Progenitor cell of endocrine pancreas (in vitro differentiated cells): Measurements from ENCODE around the gene RAB7A. TPM values are rescaled to one million over a fixed set of nuclear protein-coding genes. Genes with fewer than 3 reads are reported as not detected.
"Not testable (repeated sequence)": the region's sequence is repeated elsewhere in the genome, so short reads cannot be mapped to it uniquely, and the experiment has no call there.

Experiments used
- DNase-seq: peaks from one replicate; pipeline ENCODE4 v3.0.0; 2021; ENCODE audit warnings: low spot score; ENCODE audit not compliant: unreplicated experiment
- H3K27ac Mint-ChIP-seq: 2 replicates; pipeline ENCODE4 v1.8.0; 2021; ENCODE audit warnings: mild to moderate bottlenecking, moderate library complexity, mixed read lengths
- H3K27me3 Mint-ChIP-seq: 2 replicates; pipeline ENCODE4 v1.8.0; 2021; ENCODE audit warnings: mixed read lengths
- H3K36me3 Mint-ChIP-seq: 2 replicates; pipeline ENCODE4 v1.8.0; 2022; ENCODE audit warnings: mixed read lengths; ENCODE audit not compliant: insufficient read depth
- H3K4me1 Mint-ChIP-seq: 2 replicates; pipeline ENCODE4 v1.8.0; 2021; ENCODE audit warnings: low read depth, mixed read lengths
- H3K4me3 Mint-ChIP-seq: 2 replicates; pipeline ENCODE4 v1.8.0; 2021; ENCODE audit warnings: low read depth, mild to moderate bottlenecking, moderate library complexity, mixed read lengths
- H3K9me3 Mint-ChIP-seq: 2 replicates; pipeline ENCODE4 v1.8.0; 2021; ENCODE audit warnings: low read depth, mixed read lengths
- CTCF ChIP-seq: fragments of 200-600 bp; sonication (generic); IDR thresholded peaks from one replicate; pipeline ENCODE4 v1.5.0; 2021; ENCODE audit warnings: antibody characterized with exemption, mild to moderate bottlenecking; ENCODE audit not compliant: unreplicated experiment
- total RNA-seq: library from RNA; stranded (reverse); gene quantifications from 2 replicates; pipeline ENCODE4 v1.2.1, GENCODE V29; 2021

RAB7A gene
- total RNA-seq, 1 donor from 2014 or later: 130 TPM

- Mint-ChIP-seq H3K36me3 (no peaks in the 10 kb centered on the region), H3K4me3 (peak overlapping the region; percentile 85), H3K27ac (peak overlapping the region; percentile 93), H3K27me3 (no peaks in the 10 kb centered on the region), H3K9me3 (no peaks in the 10 kb centered on the region), H3K4me1 (peaks cover 37% of the 10 kb centered on the region)
- no peak for TF ChIP-seq CTCF
- DNase-seq: no peak
Observed at GRCh38 chr3:128727485-128727884, 1.5 kb downstream of the RAB7A start.

- Mint-ChIP-seq H3K27ac (peak overlapping the region; percentile 93), H3K4me3 (peak overlapping the region; percentile 85), H3K36me3 (no peaks in the 10 kb centered on the region), H3K27me3 (no peaks in the 10 kb centered on the region), H3K4me1 (peaks cover 40% of the 10 kb centered on the region), H3K9me3 (no peaks in the 10 kb centered on the region)
- DNase-seq: no peak
- TF ChIP-seq CTCF: no peak
Observed at GRCh38 chr3:128727996-128728395, 2.0 kb downstream of the RAB7A start.

GRCh38 chr3:128728521-128728920 lies 2.5 kb downstream of the RAB7A start:
- not testable (repeated sequence) for H3K27me3 Mint-ChIP-seq, H3K36me3 Mint-ChIP-seq, H3K9me3 Mint-ChIP-seq, DNase-seq
- peaks cover 43% of the 10 kb centered on the region for H3K4me1 Mint-ChIP-seq
- peak overlapping the region; percentile 85 for H3K4me3 Mint-ChIP-seq
- H3K27ac Mint-ChIP-seq: peak overlapping the region; percentile 35

GRCh38 chr3:128730471-128730870 lies 4.5 kb downstream of the RAB7A start:
- no peaks in the 10 kb centered on the region for H3K36me3 Mint-ChIP-seq
- H3K4me1 Mint-ChIP-seq: peaks cover 51% of the 10 kb centered on the region
- DNase-seq: no peak
- H3K4me3 Mint-ChIP-seq: no peak overlapping the region
- no peak for TF ChIP-seq CTCF
- no peaks in the 10 kb centered on the region for H3K27me3 Mint-ChIP-seq
- H3K9me3 Mint-ChIP-seq: no peaks in the 10 kb centered on the region
- peak overlapping the region; percentile 54 for H3K27ac Mint-ChIP-seq

- Mint-ChIP-seq H3K9me3 (no peaks in the 10 kb centered on the region), H3K27me3 (no peaks in the 10 kb centered on the region), H3K4me3 (no peak overlapping the region), H3K4me1 (peaks cover 36% of the 10 kb centered on the region), H3K27ac (peak overlapping the region; percentile 2), H3K36me3 (peaks cover 5% of the 10 kb centered on the region)
- no peak for DNase-seq
- TF ChIP-seq CTCF: no peak
Observed at GRCh38 chr3:128734523-128735189, 8.7 kb downstream of the RAB7A start.

- no peaks in the 10 kb centered on the region for H3K27me3 Mint-ChIP-seq
- no peaks in the 10 kb centered on the region for H3K9me3 Mint-ChIP-seq
- TF ChIP-seq CTCF: no peak
- H3K36me3 Mint-ChIP-seq: peaks cover 5% of the 10 kb centered on the region
- H3K4me3 Mint-ChIP-seq: no peak overlapping the region
- peaks cover 32% of the 10 kb centered on the region for H3K4me1 Mint-ChIP-seq
- DNase-seq: no peak
- peak overlapping the region; percentile 2 for H3K27ac Mint-ChIP-seq
Observed at GRCh38 chr3:128735287-128735686, 9.3 kb downstream of the RAB7A start.
